GM18907 (cell line): ENCODE measurements around the gene TMPRSS11E.
"Not testable (repeated sequence)": the region's sequence is repeated elsewhere in the genome, so short reads cannot be mapped to it uniquely, and the experiment has no call there.

ENCODE experiments used
- ATAC-seq: cut with Tn5 transposase; IDR thresholded peaks from one replicate; pipeline ENCODE4 v1.9.1; 2021; ENCODE audit warnings: mild to moderate bottlenecking, moderate library complexity; ENCODE audit not compliant: unreplicated experiment

The TMPRSS11E gene, protein sequence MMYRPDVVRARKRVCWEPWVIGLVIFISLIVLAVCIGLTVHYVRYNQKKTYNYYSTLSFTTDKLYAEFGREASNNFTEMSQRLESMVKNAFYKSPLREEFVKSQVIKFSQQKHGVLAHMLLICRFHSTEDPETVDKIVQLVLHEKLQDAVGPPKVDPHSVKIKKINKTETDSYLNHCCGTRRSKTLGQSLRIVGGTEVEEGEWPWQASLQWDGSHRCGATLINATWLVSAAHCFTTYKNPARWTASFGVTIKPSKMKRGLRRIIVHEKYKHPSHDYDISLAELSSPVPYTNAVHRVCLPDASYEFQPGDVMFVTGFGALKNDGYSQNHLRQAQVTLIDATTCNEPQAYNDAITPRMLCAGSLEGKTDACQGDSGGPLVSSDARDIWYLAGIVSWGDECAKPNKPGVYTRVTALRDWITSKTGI

DNA sequence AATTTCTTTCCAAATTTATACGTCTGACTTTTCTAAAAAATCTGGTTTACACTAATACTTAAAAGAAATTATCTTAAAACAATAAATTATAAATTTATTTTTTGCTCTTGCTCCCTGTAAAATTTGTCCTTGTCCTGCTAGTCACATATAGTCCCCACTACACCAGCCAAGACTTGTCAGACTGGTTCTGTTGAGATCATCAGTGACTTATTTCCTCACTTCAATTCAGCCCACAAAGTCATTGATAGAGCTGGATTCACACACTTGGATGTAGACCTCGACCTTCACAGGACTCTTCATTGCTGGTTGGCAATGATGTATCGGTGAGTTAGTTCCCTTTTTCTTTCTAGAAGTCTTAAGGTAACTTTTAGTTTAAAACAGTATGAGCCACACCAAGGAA lies at the start of gene TMPRSS11E:
TMPRSS11E (plus strand) TSS at position 263 of the 400 bp plus-strand sequence; CDS start at position 313, 50 bp downstream.
- ATAC-seq = no peak

DNA sequence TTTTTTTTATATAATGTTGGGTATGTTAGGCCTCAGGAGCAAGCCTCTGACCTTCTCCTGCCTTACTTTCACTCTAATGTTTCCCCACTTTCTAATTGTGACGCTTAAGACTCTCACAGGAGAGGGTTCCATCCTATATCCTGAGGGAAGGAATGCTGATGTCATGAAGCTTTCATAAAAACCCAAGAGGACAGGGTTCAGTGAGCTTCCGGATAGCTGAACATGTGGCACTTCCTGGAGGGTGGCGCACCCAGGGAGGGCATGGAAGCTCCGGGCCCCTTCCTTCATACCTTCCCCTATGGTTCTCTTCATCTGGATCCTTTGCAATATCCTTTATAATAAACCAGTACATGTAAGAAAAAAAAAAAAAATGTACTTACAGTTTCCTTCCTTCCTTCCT lies 48.0 kb upstream of the TMPRSS11E start:
- ATAC-seq = no peak

DNA sequence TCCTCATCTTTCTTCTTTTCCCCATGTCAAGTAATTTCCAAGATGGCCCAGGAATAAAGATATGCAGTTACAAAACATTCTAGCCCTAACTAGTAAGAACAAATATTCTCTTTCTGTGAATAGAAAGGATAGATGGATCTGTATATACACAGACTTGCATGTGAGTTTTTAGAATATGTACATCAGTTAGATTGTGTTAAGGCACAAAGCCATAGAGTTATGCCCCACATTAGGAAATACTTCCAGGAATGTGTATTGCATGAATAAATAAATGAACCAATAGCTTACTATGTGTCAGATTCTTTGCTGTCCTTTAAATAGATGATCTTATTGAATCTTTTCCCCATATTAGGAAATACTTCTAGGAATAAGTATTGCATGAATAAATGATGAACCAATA lies 46.0 kb upstream of the TMPRSS11E start:
- no peak for ATAC-seq

DNA sequence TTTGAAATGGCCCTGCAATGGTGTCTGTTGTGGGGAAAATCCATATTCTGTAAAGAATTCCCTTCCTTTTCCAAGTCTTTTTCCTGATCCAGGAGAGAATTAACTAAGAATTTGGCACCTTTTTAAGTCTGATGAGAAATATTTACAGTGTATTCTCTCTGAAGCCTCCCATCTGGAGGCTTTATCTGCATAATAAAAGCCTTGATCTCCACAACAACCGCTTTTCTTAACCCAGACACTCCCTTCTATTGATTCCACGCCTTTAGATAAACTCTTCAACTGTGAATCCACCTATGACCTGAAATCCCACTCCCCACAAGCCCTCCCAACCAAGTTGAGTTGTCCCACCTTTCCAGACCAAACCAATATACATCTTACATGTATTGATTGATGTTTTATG lies 43.1 kb upstream of the TMPRSS11E start:
- ATAC-seq = no peak

DNA sequence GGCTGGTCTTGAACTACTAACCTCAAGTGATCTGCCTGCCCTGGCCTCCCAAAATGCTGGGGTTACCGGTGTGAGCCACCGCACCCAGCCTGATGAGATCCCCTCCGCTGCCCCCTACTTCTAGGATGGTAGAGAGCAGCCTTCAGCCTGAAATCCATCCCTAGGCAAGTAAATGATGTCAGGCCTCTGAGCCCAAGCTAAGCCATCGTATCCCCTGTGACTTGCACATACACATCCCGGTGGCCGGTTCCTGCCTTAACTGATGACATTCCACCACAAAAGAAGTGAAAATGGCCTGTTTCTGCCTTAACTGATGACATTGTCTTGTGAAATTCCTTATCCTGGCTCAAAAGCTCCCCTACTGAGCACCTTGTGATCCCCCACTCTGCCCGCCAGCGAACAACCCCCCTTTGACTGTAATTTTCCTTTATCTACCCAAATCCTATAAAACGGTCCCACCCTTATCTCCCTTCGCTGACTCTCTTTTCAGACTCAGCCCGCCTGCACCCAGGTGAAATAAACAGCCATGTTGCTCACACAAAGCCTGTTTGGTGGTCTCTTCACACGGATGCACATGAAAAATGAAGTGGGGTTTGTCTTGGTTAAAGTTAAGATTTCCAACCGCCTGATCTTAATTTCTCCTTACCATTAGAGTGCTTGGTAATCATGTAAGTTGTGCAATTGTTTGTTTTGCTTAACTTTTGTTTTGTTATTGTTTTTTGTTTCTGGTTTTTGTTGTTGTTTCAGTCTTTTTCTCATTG lies 41.4 kb upstream of the TMPRSS11E start:
- ATAC-seq = not testable (repeated sequence)

DNA sequence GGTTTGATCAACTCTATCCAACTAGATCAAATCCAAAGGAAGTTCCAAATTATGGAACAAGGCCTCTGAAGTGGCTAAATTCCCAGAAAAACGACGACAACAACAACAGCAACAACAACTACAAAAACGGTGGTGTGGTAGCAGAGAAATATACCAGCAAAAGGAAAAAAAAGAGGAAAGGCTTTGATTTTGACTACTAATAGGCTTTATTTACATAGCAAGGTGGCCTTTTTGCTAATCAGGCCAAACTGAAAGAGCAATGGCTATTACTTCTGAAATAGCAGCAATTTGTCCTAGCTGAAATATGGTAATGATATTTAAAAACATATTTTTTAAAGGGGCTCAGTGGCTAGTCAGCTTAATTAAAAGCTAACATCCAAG lies 40.8 kb upstream of the TMPRSS11E start:
- no peak for ATAC-seq

DNA sequence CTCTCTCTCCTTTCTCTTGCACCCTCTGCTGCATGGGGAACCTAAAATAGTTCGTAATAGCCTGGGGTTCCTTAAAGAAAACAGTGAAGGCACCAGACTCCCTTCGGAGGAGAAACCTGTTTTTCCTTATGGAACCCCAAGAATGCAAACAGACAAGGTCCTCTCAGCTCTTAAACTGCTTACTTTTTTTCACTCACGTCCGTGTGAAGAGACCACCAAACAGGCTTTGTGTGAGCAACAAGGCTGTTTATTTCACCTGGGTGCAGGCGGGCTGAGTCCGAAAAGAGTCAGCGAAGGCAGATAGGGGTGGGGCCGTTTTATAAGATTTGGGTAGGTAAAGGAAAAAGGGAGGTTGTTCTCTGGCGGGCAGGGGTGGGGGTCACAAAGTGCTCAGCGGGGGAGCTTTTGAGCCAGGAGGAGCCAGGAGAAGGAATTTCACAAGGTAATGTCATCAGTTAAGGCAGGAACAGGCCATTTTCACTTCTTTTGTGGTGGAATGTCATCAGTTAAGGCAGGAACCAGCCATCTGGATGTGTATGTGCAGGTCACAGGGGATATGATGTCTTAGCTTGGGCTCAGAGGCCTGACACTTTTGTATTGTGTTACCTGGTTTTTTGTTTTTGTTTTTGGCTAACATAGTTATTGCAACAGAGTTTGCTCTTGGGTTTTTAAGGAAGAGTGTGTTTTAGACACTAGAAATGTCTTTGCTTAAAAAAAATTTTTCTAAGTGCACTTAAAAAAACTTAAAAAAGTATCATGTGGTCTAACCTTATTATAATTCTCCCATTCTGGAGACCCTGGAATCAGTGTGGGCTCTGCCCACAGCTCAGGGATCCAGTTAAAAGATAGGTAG lies 40.0 kb upstream of the TMPRSS11E start:
- not testable (repeated sequence) for ATAC-seq

DNA sequence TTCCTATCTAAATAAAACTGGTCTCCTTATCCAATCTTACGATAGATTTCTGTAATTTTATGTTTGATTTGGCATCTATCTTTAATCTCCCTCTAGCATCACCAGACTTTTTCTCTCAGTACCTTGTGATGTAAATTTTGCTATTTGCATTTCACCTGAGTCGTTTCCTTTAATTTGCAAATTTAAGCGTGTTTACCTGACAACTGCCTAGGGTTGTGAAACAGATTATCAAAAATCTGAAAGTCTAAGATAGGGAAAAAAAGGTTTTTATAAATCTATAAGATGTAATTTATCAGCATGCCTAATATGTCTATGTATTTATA lies 39.4 kb upstream of the TMPRSS11E start:
- ATAC-seq = no peak

DNA sequence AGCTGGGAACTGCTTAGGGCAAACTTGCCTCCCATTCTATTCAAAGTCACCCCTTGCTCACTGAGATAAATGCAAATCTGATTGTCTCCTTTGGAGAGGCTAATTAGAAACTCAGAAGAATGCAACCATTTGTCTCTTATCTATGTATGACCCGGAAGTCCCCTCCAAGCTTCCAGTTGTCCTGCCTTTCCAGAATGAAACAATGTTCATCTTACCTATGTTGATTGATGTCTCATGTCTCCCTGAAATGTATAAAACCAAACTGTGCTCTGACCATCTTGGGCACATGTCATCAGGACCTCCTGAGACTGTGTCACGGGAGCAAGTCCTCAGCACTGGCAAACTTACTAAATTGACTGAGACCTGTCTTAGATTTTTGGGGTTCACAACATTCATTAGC lies 37.1 kb upstream of the TMPRSS11E start:
- ATAC-seq = no peak

DNA sequence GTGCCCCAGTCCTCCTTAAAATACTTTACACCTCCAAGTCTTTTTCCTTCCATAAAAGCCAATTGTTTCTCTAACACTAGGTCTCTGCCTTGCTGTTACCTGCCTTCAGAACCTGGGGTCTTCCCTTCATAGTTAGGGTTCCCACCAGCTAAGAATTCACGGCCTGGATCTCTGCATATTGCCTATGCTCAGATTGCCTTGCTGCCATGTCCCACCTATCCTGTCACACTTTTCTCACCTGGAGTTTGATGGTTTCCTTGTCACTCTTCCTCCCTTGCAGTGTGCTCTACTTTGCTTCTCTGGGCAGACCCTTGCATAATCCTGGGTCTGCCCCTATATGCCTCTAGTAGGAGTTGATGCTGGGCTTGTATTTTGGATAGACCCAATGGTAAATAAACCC lies 36.6 kb upstream of the TMPRSS11E start:
- ATAC-seq = no peak

DNA sequence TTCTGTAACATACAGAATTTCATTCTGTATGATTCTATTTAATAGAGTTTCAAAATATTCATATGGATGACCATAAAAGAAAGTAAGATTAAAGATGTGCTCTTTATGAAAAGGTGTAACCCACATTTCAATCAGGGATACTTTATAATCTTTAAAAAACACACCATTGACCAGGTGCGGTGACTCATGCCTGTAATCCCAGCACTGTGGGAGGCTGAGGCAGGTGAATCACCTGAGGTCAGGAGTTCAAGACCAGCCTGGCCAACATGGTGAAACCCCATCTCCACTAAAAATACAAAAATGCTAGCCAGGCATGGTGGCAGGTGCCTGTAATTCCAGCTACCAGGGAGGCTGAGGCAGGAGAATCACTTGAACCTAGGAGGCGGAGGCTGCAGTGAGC lies 35.2 kb upstream of the TMPRSS11E start:
- ATAC-seq = not testable (repeated sequence)

DNA sequence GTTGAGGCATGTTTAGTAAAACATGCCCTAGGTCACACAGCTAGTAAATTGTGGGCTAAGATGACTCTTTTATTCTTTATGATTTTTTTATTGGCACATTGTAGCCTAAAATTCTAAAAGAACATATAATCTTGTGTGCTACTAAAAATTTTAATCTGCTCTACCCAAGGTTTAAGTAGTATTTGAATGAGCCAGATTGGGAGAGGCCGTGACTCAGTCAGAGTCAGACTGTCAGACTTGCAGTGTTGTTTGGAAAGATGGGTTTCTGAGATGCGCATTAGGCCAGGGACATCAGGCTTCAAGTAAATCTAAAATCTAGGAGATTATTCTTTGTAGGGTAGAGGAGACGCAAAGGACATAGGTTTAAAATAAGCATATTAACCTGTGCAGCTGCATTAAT lies 30.7 kb upstream of the TMPRSS11E start:
- no peak for ATAC-seq

DNA sequence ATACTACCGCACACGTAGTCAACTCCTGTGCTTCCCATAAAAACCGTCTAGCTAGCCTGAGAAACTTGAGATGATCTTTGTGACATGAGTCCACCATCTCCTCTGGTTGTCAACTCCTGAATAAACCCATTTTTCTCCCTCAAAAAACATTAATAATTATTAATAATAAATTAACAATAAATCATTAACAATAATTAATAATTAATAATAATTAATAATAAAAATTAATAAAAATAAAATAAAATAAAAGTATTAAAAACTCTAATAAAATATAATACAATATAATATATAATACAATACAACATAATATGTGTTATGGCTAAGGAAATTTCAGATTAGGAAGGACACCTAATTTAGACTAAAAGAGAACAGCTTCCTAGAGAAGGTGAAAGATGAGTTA lies 20.7 kb upstream of the TMPRSS11E start:
- ATAC-seq = no peak

DNA sequence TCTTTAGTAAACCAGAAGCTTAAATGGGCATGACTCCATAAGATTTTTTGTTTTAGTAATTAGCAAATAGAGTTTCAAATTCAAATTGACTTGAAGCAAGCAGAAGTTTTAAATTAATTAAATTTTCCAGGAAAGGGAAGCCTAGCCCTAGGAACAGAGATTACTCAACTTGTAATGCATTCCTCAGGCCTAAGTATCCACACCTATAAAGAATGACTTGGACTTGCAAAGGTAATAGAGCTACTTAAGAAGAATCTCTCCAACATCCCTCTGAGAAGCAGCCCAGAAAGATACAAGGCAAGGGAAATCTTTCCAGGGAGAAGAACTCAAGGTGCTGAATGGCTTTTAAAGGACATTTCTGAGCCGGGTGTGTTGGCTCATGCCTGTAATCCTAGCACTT lies 16.9 kb upstream of the TMPRSS11E start:
- ATAC-seq = no peak

DNA sequence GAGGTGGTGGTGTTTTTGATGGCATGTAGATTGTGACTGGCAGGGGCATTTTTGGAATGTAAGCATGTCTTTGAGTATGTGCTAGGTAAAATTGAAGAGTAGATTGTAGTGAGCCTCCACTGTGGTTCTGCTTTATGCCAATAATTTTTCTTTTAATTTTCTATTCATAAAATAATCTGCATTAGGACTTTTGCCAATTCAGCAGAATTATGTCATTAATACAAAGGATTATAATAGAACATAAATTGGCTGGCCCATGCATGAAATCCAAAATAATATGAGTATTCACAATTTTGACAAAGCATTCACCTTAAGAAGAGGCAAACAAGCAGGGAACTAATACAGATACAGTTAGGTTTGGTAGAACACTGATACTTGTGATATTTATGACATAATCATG lies 14.9 kb upstream of the TMPRSS11E start:
- no peak for ATAC-seq

DNA sequence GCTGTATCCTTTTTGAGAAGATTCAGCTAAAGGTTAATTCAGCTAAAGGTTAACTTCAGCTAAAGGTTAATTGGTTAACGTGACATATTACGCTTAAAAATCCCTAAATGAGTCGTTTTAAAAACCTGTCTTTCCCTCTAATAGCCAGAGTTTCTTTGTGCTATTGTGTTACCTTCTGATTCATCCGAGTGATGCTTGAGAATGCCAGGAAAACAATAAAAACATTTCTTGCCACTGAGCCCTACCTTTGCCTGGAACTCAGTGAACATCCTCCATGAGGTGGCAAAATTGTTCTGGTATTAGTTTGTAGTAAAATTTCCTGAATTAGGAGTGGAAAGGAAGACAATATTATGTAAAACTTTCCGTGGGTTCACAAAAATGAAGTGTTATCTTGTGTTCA lies 13.7 kb upstream of the TMPRSS11E start:
- no peak for ATAC-seq

DNA sequence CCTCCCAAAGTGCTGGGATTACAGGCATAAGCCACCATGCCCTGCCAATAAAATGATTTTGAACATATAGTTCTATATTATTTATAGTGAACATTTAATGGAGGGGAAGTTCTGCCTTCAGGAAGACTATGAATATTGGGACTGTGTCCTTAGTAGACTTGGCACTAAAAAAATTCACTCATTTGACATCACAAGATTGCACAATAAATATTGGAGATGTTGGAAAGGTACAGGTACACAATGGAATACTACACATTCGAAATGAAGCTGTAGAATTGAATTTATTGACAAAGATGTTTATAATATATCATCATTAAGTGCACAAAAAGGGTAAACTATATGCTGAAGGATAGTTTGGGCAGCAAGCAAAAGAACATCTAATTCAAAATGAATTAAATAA lies 13.0 kb upstream of the TMPRSS11E start:
- ATAC-seq = no peak

DNA sequence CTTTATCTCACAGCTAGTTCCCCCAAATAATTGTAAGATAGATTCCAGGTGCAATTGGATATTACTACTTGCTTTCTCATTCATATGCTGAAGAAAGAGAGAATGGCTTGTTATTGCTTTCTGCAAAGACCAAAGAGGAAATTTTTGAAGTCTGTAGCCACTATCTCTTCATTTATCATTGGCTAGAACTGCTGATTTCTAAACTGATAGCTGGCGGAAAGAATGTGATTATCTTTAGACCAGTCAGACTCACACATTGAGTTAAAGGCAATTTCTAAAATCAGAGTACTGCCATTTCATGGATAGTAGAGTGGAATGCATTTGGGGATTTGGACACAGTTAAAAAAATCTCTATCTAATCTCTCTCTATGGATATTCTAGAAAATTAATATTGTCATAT lies 12.4 kb upstream of the TMPRSS11E start:
- ATAC-seq = no peak

DNA sequence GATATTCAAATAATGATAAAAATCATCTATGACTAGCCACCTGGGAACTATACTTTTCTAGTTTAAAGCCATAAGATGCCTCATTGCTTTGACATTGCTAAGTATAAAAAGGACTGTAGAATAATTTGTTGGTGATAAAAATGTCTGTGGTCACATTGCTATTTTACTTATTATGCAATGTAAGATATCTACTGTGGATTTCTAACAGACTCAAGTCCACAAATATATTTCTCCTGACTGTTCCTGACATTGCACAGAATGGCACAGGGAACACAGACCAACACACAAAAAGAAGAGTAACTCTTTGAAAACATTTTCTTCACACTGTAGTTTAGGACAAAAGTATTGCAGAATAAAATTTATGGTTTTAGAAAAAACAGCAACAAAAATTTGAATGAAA lies 2.2 kb upstream of the TMPRSS11E start:
- no peak for ATAC-seq

DNA sequence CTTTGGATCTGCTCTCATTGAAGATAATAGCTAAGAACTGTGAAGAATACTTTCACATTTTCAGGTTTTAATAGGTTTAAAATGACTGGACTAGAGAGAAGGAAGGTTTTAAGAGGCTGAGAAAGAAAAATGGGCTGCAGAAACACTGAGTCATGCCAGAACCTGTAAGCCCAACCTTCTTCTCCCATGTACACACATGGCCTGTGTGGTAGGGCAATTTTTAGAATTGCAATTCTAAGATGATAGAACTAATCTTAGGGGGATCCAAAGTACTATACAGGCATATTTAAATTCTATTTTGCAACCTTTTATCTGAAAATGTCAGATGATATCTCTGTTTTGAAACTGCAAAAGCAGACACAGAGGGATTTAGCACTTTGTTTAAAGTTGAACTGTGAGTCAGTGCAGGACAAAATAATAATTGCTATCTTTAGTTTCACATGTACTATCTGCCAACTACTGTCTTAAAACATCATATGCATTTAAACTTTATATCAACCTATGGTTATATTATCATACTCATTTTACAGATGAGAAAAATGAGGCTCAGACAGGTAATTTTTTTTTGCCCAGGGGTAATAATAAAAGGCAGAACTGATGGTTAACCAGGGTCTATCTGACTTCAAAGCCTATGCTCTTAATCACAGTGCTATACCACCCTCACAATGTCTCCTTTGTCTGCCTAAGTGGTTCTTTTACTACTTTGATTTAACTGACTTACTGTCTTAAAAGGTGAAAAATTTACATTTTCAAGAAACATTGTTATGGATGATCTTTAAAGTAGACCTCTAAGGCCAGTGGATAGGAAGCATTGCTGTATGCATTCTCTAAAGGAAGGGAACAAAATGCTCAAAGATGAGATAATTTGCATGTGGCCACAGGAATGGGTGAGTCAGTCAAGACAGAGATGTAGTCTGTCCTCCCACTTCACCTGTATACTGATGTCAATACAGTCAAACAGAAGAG lies 4.3 kb downstream of the TMPRSS11E start:
- ATAC-seq = peak; percentile 88
